ENCODE results near the gene UBL7.

- TF ChIP-seq CTCF (IDR thresholded peaks at IDR 0.05; ENCODE audit: insufficient read depth, low read length, poor library complexity, severe bottlenecking), result no peak
- TF ChIP-seq EZH2phosphoT487 (conservative IDR thresholded peaks at IDR 0.05; ENCODE audit: low read length), result no peak
Observed at GRCh38 chr15:74406517-74406916, 54.4 kb downstream of the UBL7 start.
